Mucosa of gallbladder (tissue), 1 donor: ENCODE measurements around the gene D2HGDH. TPM values are rescaled to one million over a fixed set of nuclear protein-coding genes. Genes with fewer than 3 reads are reported as not detected.
"Not testable (repeated sequence)": the region's sequence is repeated elsewhere in the genome, so short reads cannot be mapped to it uniquely, and the experiment has no call there.

ENCODE experiments used
- DNase-seq: peaks from one replicate; pipeline ENCODE4 v3.0.0-alpha.2; 2020; ENCODE audit warnings: low spot score
- total RNA-seq: library from RNA; stranded (reverse); gene quantifications from one replicate; pipeline ENCODE4 v1.2.1, GENCODE V29; 2021
- donor health status: DM: no; HTN: no; CAD: no.

D2HGDH gene
- total RNA-seq, 1 donor from 2014 or later = 71.5 TPM

DNA sequence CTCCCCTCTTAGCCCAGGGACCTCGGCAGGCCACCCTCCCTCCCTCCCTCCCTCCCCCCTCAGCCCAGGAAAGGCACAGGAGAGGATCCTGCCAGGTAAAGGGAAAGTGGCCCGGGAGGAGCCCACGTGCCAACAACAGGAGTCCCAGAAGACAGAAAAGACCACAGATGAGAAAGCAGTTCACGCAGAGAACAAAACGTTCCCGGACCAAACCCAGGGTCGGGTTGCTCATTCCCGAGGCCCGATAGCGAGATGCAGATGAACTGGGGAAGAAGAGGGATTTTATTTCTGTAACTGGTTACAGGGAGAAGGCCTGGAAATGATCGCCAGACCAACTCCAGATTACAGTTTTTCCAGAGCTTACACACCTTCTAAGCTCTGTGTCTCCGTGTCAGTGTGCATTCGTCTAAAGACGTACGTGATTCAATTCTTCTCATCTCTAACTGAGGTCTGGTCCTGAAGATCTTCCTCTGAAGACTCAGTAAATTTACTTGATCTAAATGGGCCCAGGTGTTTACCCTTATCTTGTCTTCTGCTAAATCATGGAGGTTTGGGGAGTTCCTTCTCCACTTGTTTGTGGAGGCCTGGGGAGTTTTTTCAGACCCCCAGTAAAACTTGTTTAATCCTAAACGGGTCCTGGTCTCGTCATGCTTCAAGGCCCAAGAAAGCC is 73.8 kb downstream of the D2HGDH start:
- no peak for DNase-seq

- DNase-seq = peak; percentile 78
These were observed 74.4 kb downstream of the D2HGDH start, which contains the start of gene NEU4 for GRCh38 chr2:241808721-241809382. Gene NEU4, plus strand, starts transcription at chr2:241809193. Its CDS starts 5,292 bp downstream, at chr2:241814485.

DNA sequence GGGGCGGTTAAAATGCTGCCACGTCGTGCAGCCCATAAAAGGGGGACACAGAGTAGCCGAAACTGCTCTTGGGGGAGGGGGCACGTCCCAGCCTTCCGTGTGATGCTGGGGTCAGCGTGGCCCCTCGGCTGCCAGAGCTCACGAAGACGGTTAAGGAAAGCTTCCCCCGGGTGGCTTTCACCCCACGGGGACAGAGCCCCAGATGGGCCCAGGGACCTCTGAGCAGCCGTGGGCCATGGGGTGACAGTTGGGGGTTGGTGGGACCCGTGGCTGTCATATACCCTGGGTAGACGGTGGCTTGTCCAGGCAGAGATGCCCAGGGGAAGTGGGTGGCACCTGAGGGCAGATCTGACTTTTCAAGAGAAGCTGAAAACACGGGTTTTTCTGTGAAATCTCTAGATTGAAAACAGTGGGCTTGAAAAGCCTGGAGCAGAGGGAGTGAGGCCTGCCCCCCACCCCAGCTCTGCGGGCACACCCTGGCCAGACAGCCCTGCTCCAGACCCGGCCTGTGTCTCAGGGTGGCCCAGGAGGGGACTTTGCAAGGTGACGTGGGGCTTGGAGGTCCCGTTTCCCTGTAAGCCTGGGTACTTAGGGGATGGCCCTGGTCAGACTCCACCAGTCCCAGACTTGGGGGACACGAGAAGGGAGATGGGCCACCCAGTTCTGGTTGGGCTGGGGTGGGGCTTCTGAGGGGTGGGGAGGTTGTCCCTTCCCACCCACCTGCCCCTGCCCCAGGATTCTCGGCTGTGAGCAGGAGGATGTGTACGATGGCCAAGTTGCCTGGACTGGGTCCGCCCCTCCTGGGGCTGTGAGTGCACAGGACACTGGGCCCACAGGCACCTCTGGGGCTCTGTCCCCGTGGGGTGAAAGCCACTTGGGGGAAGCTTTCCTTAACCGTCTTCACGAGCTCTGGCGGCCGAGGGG is 75.2 kb downstream of the D2HGDH start:
- DNase-seq = no peak

DNA sequence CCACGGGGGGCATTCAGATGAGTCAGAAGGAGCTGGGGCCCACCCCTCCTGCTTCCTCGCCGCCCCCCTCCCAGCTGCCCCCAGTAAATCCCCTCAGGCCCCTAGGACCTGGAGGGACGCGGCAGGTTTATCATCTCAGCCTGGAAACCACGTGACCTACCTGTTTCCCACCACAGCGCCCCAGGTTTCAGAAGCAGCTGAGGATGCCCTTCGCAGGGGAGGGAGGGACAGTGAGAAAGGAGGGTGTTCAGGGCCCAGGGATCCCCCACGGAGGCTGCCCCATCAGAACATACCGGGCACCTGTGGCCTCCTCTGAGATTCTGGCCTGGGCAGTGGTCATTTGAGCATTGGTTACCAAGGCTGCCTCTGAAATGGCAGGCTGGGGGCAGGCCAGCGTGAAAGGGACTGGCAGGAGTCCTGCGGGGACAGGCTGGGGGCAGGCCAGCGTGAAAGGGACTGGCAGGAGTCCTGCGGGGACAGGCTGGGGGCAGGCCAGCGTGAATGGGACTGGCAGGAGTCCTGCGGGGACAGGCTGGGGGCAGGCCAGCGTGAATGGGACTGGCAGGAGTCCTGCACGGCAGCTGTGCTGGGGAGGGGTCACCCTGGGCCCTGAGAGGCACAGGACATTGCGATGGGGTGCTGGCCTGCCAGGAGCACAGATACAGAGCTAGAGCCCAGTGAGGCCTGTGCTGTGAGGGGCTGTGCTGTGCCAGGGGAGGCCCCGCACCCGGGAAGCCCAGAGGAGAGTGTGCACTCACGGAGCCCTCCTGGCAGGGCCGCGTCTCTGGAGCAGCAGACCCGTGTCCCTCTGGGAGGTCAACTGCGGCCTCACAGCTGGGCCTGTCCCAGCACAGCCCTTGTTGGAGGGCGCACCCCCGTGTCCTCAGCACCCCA is 76.1 kb downstream of the D2HGDH start:
- DNase-seq = no peak

- DNase-seq = no peak
These were observed 76.9 kb downstream of the D2HGDH start for GRCh38 chr2:241811201-241811951.

- no peak for DNase-seq
These were observed 77.7 kb downstream of the D2HGDH start for GRCh38 chr2:241811952-241812729.

- no peak for DNase-seq
These were observed 78.6 kb downstream of the D2HGDH start for GRCh38 chr2:241812730-241813643.

DNA sequence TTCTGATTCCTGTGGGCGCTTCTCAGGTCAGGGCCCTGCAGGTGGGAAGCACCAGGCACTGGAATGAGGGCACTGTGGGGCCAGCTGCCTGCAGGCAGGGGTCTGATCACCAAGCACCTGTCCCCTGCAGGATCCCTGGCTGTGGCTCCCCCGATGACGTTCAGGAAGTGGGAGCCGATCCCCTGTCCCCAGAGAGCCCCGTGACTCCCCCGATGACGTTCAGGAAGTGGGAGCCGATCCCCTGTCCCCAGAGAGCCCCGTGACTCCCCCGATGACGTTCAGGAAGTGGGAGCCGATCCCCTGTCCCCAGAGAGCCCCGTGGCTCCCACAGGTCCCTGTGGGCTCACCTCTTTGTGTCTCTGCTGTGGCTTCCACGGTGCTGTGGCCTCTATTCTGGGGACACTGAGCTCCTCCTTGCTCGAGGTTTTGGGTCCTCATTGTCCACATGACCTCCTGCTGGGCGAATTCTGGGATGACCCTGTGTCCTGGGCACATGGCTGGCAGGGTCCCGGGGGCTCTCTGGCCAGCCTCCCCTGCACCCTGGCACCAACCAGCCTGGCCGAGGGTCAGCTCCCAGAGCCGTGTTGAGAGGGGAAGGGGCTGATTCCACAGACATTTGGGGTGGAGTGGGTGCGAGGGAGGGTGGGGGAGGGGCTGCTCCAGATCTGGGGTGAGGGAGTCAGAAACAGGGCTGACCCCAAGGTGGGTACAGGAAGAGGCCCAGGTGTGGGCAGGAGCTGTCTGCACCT is 79.4 kb downstream of the D2HGDH start:
- no peak for DNase-seq

DNA sequence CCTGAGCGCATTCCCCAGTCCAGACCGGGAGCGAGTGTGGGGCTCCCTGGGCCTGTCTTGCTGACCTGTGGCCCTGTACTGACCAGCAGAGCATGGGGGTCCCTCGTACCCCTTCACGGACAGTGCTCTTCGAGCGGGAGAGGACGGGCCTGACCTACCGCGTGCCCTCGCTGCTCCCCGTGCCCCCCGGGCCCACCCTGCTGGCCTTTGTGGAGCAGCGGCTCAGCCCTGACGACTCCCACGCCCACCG is 79.9 kb downstream of the D2HGDH start:
- DNase-seq = no peak

DNA sequence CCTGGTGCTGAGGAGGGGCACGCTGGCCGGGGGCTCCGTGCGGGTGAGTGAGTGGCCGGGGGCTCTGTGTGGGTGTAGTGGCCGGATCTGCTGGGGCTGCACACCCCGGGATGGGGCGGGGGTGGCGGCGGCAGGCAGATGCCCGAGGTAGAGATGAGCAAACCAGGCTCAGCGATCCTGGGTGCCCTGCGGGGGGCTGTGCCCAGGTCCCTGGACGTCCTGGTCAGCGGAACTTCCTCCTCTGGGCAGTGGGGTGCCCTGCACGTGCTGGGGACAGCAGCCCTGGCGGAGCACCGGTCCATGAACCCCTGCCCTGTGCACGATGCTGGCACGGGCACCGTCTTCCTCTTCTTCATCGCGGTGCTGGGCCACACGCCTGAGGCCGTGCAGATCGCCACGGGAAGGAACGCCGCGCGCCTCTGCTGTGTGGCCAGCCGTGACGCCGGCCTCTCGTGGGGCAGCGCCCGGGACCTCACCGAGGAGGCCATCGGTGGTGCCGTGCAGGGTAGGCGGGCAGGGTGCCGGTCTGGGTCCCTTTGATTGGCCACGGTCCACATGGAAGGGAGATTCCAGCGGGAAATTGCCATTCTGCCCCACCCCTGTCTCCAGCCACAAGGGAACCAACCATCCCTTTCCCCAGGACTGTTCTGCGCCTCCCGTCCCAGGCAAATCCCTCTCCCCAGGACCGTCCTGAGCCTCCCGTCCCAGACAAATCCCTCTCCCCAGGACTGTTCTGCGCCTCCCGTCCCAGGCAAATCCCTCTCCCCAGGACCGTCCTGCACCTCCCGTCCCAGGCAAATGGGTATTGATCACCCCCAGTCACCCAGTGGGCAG is 80.4 kb downstream of the D2HGDH start:
- DNase-seq = no peak

DNA sequence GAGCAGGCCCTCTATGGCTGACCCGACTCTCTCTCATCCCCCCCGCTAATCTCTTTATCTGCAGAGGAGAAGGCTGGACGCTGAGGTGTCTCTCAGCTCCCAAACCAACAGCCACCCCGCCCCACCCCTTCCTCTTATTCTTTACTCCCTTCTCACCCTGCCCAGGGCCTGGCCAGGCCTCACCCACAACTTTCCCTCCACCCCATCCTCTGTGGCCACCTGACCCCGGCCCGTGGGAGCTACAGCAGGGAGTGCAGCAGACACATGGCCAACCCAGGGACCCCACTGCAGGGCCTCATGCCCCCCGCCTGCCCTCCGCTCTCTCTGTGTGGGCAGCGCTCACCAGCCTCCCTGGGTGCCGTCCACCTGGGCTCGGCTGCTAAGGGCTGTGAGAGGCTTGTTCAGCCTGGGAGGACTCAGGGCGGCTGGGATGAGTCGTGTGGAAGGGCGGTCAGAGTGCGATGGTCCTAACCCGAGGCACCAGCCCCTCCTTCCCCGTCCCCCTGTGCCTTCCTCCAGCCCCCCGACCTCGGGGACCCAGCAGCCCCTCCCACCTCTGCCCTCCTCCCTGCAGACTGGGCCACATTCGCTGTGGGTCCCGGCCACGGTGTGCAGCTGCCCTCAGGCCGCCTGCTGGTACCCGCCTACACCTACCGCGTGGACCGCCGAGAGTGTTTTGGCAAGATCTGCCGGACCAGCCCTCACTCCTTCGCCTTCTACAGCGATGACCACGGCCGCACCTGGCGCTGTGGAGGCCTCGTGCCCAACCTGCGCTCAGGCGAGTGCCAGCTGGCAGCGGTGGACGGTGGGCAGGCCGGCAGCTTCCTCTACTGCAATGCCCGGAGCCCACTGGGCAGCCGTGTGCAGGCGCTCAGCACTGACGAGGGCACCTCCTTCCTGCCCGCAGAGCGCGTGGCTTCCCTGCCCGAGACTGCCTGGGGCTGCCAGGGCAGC is 81.3 kb downstream of the D2HGDH start:
- no peak for DNase-seq

DNA sequence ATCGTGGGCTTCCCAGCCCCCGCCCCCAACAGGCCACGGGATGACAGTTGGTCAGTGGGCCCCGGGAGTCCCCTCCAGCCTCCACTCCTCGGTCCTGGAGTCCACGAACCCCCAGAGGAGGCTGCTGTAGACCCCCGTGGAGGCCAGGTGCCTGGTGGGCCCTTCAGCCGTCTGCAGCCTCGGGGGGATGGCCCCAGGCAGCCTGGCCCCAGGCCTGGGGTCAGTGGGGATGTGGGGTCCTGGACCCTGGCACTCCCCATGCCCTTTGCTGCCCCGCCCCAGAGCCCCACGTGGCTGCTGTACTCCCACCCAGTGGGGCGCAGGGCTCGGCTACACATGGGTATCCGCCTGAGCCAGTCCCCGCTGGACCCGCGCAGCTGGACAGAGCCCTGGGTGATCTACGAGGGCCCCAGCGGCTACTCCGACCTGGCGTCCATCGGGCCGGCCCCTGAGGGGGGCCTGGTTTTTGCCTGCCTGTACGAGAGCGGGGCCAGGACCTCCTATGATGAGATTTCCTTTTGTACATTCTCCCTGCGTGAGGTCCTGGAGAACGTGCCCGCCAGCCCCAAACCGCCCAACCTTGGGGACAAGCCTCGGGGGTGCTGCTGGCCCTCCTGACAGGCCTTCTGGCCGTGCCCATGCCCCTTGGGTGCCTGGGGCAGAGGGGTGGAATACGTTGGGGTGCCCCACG is 82.1 kb downstream of the D2HGDH start:
- no peak for DNase-seq

GRCh38 chr2:241817126-241817820 is 82.8 kb downstream of the D2HGDH start:
- no peak for DNase-seq

- DNase-seq = not testable (repeated sequence)
These were observed 83.4 kb downstream of the D2HGDH start for GRCh38 chr2:241817821-241818215.
